ENCODE results near the gene EFNB1.

DNA sequence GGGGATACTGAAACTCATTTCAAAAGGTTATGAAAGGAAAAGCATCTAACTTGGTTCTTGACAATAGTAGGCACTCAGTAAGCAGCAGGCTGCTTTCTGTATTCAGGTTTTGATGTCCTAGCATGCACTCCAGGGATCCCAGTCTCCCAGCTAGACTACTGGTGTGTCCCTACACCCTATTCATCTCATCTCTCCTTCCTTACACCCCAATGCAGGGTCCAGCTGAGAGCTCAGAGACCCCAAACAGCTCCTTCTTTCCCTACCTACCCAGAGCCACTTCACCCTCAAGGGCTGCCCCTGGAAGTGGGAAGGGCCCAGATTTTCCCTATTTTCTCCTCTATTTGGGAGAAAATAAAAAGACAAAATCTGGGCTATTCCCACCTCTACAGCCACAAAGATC is 1.6 kb upstream of the EFNB1 start:
- TF ChIP-seq, protein P1, sequence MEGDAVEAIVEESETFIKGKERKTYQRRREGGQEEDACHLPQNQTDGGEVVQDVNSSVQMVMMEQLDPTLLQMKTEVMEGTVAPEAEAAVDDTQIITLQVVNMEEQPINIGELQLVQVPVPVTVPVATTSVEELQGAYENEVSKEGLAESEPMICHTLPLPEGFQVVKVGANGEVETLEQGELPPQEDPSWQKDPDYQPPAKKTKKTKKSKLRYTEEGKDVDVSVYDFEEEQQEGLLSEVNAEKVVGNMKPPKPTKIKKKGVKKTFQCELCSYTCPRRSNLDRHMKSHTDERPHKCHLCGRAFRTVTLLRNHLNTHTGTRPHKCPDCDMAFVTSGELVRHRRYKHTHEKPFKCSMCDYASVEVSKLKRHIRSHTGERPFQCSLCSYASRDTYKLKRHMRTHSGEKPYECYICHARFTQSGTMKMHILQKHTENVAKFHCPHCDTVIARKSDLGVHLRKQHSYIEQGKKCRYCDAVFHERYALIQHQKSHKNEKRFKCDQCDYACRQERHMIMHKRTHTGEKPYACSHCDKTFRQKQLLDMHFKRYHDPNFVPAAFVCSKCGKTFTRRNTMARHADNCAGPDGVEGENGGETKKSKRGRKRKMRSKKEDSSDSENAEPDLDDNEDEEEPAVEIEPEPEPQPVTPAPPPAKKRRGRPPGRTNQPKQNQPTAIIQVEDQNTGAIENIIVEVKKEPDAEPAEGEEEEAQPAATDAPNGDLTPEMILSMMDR (IDR thresholded peaks at IDR 0.05 in 8 of 11, conservative IDR thresholded peaks at IDR 0.05 in 3 of 11) = no peak
- TF ChIP-seq POLR2AphosphoS5 (IDR thresholded peaks at IDR 0.05) = no peak

Measured in spleen (tissue), 7 donors.